Endothelial cell of hepatic sinusoid (primary cell): ENCODE data around the gene SMIM7.
"Not testable (repeated sequence)": the region's sequence is repeated elsewhere in the genome, so short reads cannot be mapped to it uniquely, and the experiment has no call there.

Experiments
- in situ Hi-C: cut with HindIII; loops from 2 replicates; pipeline ENCODE4 v1.10.0; 2017; ENCODE audit warnings: low sequenced_read_pairs

Gene SMIM7

GRCh38 chr19:16655727-16656126 is 4.2 kb downstream of the SMIM7 start:
- in situ Hi-C loops: no loop called here

GRCh38 chr19:16654627-16655026 is 5.3 kb downstream of the SMIM7 start:
- in situ Hi-C loops: no loop called here

- in situ Hi-C loops: no loop called here
Measured at GRCh38 chr19:16654140-16654539, 5.8 kb downstream of the SMIM7 start.

GRCh38 chr19:16652854-16653253 is 7.1 kb downstream of the SMIM7 start:
- in situ Hi-C loops: no loop called here

- in situ Hi-C loops: not testable (repeated sequence)
Measured at GRCh38 chr19:16651421-16652188, 8.3 kb downstream of the SMIM7 start.

GRCh38 chr19:16650821-16651220 is 9.1 kb downstream of the SMIM7 start:
- in situ Hi-C loops: no loop called here

GRCh38 chr19:16649734-16650133 is 10.2 kb downstream of the SMIM7 start:
- in situ Hi-C loops: no loop called here

- in situ Hi-C loops: no loop called here
Measured at GRCh38 chr19:16645140-16645539, 14.8 kb downstream of the SMIM7 start.

- in situ Hi-C loops: no loop called here
Measured at GRCh38 chr19:16641695-16642094, 18.2 kb downstream of the SMIM7 start.

- in situ Hi-C loops: no loop called here
Measured at GRCh38 chr19:16640951-16641350, 19.0 kb downstream of the SMIM7 start.

GRCh38 chr19:16638666-16639065 is 21.3 kb downstream of the SMIM7 start:
- in situ Hi-C loops: no loop called here

GRCh38 chr19:16637535-16637934 is 22.4 kb downstream of the SMIM7 start:
- in situ Hi-C loops: no loop called here

- in situ Hi-C loops: no loop called here
Measured at GRCh38 chr19:16631465-16631864, 28.5 kb downstream of the SMIM7 start.

GRCh38 chr19:16628984-16629691 is 30.8 kb downstream of the SMIM7 start:
- in situ Hi-C loops: no loop called here

- in situ Hi-C loops: no loop called here
Measured at GRCh38 chr19:16628183-16628983, 31.6 kb downstream of the SMIM7 start, which contains the start of gene MED26. TSS of gene MED26 (minus strand) at chr19:16628204. CDS start at chr19:16627943, 261 bp downstream.

- in situ Hi-C loops: no loop called here
Measured at GRCh38 chr19:16627928-16628182, 32.1 kb downstream of the SMIM7 start.

- in situ Hi-C loops: no loop called here
Measured at GRCh38 chr19:16627193-16627927, 32.6 kb downstream of the SMIM7 start.

GRCh38 chr19:16626796-16627192 is 33.1 kb downstream of the SMIM7 start:
- in situ Hi-C loops: no loop called here

GRCh38 chr19:16625163-16625958 is 34.6 kb downstream of the SMIM7 start:
- in situ Hi-C loops: no loop called here

GRCh38 chr19:16624236-16624635 is 35.7 kb downstream of the SMIM7 start:
- in situ Hi-C loops: loop anchor here (5.0 kb wide), 1 partner anchor 52 kb away; the partner anchor contains the start of gene SLC35E1
